ENCODE results near the gene ASTN2.

DNA sequence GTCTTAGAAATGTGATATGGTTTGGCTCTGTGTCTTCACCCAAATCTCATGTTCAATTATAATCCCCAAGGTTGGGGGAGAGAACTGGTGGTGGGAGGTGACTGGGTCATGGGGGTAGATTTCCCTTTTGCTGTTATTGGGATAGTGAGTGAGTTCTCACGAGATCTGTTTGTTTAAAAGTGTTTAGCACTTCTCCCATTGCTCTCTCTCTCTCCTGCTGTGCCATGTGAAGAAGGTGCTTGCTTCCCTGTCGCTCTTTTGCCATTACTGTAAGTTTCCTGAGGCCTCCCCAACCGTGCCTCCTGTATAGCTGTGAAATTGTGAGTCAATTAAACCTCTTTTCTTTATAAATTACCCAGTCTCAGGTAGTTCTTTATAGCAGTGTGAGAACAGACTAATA lies 203.6 kb downstream of the ASTN2 start:
- TF ChIP-seq, protein P1, sequence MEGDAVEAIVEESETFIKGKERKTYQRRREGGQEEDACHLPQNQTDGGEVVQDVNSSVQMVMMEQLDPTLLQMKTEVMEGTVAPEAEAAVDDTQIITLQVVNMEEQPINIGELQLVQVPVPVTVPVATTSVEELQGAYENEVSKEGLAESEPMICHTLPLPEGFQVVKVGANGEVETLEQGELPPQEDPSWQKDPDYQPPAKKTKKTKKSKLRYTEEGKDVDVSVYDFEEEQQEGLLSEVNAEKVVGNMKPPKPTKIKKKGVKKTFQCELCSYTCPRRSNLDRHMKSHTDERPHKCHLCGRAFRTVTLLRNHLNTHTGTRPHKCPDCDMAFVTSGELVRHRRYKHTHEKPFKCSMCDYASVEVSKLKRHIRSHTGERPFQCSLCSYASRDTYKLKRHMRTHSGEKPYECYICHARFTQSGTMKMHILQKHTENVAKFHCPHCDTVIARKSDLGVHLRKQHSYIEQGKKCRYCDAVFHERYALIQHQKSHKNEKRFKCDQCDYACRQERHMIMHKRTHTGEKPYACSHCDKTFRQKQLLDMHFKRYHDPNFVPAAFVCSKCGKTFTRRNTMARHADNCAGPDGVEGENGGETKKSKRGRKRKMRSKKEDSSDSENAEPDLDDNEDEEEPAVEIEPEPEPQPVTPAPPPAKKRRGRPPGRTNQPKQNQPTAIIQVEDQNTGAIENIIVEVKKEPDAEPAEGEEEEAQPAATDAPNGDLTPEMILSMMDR (conservative IDR thresholded peaks at IDR 0.05 in 1 of 2, IDR thresholded peaks at IDR 0.05 in 1 of 2; ENCODE audit: extremely low read depth in 1 of 2, insufficient read depth in 1 of 2, low read depth in 1 of 2, low read length in 2 of 2), result no peak
- no peak for TF ChIP-seq EZH2 (IDR thresholded peaks at IDR 0.05; ENCODE audit: borderline replicate concordance, low read length)
